Stimulated activated CD4-positive, alpha-beta T cell treated with anti-CD3 and anti-CD28 coated beads, Interleukin-2, amount 100 ng/mL, for 24 hours (primary cell): ENCODE data around the gene MEGF10.

ENCODE experiments used
- DNase-seq, 2 donors: peaks; one replicate each; pipeline ENCODE4 v3.0.0-alpha.2; 2020

The MEGF10 gene

DNA sequence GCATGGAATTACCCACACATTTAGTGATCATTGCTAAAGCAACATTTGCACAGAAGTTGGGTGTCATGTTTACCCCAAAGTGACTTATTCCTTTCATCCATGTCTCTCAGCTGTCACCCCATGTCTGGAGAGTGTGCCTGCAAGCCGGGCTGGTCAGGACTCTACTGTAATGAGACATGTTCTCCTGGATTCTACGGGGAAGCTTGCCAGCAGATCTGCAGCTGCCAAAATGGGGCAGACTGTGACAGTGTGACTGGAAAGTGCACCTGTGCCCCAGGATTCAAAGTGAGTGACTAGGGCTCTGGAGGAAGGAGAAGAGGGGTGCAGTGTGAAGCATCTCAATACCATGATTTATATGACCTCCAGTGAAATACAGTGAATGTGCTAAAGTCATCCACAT, 126.9 kb downstream of the MEGF10 start:
- no peak for DNase-seq

DNA sequence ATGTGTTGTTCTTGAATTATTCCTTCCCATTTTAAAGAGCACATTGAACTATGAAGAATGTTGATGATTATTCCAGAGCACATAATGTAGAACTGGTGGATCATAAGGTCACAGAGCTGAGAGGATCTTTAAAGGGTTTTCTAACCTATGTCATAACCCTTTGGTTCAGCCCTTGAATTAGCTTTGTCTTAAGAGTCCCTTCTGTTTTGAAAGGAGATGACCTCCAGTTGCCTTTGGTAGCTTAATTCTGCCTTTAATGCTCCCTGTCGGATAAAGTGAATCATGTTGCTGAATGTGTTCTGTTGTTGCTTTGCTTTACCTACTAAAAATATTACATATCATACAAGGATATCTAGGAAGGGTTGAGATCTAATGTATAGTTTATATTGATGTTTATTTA, 127.8 kb downstream of the MEGF10 start:
- no peak for DNase-seq

DNA sequence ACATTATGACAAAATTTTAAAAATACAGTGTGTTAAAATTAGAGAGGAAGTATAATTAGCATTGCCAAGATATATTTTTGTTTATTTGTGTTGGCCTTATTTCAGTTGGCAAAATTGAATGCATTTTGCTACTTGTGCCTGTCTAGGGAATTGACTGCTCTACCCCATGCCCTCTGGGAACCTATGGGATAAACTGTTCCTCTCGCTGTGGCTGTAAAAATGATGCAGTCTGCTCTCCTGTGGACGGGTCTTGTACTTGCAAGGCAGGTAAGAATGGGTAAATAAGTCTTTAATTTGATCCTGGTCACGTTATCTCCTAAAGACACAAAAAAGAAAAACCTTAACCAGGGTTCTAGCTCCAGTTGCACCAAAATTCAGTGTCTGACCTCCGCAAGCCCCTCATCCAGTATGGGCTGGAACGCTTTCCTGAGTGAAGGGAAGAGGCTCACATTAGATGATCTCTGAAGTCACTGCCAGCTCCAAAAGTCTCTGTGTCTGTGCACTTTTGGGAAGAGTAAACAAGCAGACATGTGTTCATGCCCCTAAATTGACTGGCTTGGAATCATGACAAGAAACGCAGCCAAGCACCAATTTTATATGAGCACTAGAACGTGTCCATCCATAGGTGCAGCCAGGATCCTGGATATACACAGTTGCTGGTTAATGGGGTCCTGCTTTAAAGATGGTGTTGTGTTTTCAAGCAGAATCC, 128.5 kb downstream of the MEGF10 start:
- no peak for DNase-seq

DNA sequence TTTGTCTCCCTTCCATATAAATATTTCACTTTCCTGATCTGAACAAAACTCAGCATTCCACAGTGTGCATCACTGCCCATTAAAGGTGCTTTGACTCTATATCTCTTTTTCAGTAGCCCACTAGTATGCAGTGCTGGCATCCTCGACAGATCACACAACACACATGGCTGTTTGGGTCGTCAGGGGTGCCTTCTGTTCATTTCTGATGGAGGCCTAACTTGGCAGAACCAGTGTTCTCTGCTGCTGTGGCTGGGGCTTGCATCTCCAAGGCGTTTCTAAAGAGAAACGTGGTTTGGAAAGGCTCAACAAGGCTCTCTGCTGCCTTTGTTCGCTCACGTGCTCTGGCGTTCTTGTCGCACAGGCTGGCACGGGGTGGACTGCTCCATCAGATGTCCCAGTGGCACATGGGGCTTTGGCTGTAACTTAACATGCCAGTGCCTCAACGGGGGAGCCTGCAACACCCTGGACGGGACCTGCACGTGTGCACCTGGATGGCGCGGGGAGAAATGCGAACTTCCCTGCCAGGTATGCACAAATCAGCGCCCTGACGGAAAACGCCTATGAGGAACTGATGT, 129.2 kb downstream of the MEGF10 start:
- no peak for DNase-seq

DNA sequence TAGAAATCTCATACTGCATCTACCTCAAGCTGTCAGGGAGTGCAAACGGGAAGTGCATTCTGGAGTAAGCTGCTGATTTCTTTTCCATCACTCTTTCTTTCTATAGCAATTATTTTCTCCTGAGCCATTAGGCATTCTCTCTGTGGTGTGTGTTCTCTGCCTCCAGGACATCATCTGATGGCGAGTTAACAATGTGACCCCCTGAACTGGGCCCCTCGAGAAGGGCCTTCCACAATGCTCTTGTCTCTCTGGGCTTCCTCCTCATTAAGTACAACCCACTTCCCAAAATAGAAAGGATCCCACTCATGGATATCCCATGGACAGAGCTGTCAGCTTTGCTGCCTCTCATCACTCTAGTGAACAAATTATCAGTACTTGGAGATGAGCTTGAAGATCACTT, 130.2 kb downstream of the MEGF10 start:
- no peak for DNase-seq

DNA sequence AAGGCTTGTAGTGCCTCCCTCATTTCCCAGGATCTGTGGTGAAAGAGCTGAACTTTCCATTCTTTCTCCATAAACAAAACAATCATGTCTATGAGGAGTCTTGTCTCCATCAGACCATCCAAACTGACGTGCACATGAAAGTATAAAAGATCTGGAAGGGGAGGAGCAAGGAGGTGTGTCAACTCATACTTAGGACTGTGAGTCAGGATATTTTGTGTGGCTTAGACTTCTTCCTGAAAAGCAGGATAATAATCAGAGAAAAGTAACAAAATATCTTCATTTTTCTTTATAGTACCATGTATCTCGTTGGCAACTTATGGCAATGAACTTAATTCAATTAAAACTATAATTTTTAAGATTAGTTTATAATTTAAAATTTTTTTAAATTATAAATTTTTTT, 130.9 kb downstream of the MEGF10 start:
- no peak for DNase-seq

DNA sequence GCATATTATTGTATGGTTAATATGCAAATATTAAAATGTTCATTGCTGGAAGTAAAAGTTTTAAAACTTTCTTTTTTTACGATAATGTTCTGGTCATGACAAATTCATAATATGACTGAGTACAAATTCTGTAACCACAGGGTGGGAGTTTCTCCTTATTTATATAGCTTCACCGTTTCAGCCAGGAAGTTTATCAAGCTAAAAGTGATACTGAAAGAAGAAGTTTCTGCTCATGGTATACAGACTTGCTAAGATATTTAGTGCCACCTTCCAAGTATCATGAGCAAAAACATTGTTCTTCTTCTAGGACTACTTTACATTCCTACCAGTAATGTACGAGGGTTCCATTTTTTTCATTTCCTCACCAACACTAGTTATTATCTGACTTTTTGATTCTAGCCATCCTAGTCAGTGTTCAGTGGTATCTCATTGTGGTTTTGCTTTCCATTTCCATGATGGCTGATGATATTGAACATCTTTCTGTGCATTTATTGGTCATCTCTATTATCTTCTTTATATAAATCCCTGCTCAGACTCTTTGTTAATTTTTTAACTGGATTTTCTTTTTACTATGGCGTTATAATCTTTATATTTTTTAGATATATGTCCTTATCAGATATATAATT, 132.7 kb downstream of the MEGF10 start:
- DNase-seq = no peak

DNA sequence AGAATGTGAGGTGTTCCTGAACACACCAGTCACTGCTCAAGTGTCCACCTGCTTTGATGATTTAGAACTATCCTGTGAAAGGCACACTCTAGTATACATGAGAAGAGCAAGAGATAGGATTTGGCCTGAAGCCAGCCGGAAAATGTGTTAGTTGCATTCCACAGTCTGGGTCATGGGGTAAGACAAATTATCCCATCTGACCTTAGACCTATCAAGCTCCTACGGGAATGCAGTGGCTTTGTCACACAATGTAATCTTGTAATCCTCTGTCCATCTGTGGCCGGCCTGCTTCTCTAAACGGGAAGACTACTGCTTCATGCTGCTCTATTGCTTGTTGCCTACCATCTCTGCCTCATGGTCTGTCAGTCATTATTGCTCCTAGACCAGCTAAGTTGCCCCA, 134.4 kb downstream of the MEGF10 start:
- DNase-seq = no peak

DNA sequence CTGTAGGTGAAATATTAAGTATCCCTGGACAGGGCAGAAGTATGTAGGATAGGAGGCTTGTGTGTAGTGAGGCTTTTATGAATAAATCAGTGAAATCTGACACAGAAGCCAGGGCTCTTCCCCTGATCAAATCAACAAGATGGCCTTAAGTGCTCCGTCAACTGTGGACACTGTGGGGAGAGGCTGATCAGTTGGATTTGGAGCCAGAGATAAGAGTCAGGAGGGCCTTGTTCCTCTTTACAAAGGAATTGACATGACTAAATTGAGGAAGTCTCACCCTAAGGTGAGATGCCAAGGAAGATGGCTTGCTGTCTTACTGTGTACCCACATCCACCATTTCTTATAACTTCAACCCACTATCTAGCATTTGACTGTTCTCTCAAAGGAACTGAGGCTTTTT, 135.3 kb downstream of the MEGF10 start:
- DNase-seq = no peak

DNA sequence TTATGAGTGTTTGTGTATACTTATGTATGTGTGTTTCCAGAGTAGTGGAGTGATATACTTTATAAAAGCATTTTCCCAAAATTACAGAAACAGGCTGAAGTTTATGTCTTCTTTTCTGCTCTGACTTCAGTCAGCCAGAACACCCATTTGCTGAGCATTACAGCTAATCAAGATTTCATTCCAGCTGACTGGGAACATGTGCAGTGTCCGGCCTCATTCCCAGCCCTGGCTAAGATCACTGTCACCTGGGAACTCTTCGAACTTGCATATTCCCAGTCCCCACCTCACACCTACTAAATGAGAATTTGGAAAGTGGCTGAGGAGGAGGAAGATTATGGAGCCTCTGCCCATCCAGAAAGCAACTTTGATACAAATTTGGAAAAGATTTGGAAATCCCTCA, 136.1 kb downstream of the MEGF10 start:
- DNase-seq = no peak

DNA sequence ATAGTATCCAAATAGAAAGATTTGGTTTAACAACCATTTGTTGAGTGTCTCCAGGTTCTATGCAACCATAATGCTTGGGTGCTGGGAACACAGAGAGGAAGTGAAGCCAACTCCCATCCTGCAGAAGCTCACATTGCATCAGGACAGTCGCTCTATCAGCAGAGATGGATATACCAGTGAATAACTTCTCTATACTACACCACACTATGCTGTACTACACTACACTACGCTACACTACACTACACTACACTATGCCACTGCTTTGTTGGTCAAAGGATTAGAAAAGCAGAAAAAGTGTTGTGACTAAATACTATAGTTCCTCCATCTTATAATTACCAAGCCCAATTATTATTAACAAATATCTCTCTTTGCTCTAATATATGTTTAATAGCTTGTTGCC, 137.7 kb downstream of the MEGF10 start:
- no peak for DNase-seq

DNA sequence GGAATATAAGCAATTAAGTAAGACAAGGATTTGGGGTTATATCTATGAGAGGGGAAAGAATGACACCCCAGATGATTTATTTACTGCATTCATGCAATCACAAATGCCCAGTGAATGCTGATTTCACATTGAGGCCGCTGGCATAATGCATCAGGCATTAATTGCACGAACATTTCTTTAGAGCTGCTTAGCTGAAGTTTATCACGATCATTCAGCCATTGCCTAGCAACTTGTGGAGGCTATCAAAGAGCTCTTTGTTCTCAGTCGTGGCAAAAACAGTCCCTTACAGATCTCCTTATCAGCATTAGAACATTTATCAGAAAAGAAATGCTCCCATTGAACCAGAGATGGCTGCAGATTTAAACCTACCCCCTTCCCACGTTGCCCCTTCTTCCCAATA, 138.2 kb downstream of the MEGF10 start:
- no peak for DNase-seq

DNA sequence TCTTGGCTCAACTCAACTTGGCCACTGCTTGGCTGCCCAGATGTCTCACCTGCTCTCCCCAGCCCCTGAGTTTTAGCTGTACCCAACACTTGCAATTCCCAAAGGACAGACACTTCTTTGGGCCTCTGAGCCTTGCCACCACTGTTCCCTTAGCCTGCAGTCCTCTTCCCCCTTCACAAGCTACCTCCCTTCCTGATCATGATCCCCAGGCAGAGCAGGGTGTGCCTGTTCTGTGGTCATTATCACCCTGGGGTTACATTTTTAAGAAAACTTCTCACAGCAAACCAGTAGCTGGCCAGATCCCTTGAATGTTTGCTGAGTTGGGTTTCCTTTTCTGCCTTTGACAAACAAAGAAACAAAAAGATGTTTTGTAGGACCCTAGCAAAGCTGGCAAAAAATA, 139.3 kb downstream of the MEGF10 start:
- DNase-seq = no peak

DNA sequence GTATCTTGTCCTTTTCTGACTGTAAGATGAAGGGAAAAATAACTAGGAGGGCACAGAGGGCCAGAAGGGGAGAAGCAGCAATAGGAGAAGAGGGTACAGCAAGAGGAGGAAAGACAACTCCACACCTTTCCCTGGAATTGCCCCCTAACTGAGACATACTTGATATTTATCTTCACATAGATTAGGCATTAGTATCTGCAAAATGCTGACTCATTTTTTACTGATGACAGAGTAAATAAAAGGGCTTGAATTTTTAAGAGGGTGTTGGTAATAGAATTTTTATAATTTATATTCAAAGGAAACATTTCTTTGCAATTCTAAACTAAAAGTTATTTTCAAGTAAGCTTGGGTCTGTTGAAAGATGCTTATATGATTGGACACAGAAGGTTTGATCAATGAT, 140.0 kb downstream of the MEGF10 start:
- DNase-seq = no peak

DNA sequence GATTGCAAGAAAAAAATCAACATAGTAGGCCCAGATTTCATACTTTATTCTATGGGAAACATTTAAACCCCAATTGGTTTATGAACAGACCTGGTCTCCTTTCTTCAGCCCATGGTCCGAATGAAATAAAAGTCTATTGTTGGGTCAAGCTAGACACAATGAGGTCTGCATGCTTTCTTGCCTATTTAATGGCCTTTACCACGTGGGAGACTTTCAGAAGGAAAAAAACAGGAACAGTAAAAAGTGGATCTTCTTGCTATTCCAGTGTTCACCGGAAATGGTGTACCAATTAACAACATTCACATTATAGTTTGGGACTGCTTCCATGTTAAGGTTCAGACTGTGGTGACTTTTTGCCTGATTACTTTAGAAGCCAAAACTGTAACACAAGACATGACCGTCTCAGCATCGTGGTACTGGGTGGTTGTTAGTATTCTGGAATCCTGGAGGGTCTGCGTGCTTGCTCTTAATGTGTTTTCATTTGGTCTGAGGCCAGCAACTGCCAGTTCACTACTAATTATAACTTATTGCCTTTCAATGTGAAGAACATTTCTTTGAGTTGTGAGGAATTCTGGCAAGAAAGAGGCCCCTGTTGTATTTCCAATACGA, 141.5 kb downstream of the MEGF10 start:
- DNase-seq = no peak

DNA sequence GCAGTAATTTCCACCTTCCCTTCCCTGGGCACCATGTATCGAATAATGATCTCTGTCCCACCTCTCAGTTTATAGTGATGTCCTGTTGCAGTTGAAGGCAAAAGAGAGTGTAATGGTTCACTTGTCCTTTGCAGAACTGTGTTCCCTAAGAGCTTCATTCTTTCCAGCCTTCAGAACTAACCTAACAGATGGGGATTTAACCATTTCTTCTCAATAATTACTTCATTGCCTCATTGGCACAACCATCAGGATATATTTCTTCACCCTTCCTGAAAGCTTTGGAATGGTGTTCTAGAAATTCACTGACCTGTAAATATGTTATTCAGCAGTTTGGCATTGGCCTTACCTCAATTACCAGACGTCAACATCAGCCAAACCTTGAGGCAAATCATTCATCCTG, 142.9 kb downstream of the MEGF10 start:
- no peak for DNase-seq

DNA sequence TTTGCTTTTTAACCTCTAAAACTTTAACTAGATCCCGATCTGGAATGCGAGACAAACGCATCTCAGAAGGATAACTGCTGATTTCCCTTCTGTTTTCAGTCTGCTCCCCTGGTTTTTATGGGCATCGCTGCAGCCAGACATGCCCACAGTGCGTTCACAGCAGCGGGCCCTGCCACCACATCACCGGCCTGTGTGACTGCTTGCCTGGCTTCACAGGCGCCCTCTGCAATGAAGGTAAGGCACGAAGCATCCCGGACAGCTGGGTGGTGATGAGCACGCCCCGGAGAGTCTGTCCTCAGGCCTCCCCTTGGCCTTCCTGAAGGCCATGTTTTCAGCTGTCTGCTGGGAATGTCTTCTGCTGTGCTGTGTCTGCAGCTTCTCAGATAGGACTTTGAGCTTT, 144.0 kb downstream of the MEGF10 start:
- no peak for DNase-seq

DNA sequence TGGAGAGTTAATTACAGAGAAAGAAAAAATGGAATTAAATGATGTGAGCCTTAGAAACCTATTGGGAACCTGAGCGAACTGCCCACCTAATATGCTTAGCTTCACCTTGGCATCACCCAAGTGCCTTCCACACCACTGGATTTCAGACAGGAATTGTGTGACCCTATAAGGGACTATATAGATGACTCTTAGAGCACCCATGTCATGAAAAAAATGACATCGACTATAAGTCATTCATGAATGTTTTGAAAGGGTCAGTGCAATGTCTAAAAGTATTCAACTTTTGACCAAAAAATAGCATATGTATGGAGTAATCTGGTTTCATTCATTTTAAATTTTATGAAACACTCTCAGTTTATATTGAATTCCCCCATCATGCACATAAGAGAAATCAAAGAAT, 145.2 kb downstream of the MEGF10 start:
- no peak for DNase-seq

DNA sequence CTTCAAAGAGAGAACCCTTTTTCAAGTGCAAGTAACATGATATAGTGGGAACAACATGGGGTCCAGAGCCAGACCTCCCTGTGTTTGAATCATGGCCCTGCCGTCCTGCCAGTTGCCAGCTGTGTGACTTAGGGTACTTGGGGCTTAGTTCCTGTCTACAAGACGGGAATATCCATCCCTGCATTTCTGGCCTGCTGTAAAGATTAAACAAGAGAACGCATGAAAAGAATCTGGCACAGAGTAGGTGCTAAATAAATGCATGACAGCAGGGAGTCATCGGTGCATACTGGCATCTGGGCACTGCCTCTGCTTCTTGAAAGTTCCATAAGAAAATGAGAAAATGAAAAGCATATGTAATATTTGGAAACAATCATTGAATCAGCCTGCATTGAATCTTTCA, 149.0 kb downstream of the MEGF10 start:
- DNase-seq = no peak

DNA sequence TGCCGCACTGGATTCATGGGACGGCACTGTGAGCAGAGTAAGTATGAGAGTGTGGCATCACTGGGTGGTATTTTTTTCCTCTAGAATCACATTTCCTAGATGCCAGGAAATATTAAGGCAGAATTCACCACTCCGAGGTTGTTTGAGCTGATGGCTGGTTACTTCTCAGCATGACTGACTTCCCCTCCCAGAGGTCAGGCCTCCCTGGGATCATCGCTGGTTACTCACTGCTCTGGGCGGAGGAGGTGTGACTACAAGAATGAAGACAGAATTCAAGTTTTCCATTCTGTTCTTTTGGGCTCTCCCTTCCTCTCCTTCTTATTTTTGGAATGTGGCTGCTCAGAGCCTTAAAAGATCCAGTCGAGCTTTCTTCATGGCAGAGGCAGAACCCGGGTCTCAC, 150.2 kb downstream of the MEGF10 start:
- no peak for DNase-seq

DNA sequence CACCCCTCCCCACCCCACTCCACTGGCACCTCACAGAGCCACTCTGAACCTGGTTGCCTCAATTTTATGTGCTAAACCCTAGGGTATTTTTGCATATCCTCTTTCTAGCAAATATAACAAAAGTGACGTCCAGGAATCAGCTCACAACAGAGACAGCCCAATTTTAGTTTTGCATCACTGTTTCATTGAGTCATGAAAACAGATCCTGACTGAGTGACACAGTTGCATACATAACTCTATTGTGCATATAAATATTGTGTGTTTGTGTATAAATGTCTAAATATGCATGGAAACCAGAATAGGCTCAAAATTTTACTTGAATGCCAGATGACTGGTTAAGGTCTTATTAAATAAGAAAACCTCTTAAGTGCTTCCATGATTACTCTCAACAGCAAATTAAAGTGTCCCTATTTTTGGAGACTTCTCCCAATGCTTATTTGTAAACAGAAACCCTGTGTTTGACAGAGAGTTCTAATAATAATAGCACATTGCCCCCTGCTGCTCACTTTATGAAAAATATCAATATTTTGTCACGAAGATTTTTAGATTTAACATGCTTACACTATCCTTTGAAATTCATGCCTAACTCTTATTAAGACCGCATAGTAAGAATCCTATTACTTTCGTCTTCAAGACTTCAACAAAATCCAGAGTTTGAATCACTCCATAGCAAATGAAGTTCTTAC, 151.3 kb downstream of the MEGF10 start:
- DNase-seq = no peak

DNA sequence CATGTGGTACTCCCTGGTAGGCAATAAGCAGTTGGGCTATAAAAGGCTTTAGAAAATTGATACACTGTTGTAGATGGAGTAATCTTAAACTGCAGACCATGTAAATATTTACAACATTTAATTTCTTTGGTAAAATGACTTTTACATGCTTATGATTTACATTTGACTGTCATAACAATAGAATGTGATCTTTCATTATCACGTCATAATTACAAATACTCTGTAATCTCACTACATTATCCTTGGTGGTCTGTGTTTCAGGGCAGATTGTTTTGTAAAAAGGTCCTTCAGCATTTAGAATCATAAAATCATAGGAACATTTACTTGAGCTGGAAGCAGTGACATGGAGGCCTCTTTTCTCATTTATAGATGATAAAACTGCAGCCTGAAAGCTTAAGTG, 153.6 kb downstream of the MEGF10 start:
- no peak for DNase-seq

DNA sequence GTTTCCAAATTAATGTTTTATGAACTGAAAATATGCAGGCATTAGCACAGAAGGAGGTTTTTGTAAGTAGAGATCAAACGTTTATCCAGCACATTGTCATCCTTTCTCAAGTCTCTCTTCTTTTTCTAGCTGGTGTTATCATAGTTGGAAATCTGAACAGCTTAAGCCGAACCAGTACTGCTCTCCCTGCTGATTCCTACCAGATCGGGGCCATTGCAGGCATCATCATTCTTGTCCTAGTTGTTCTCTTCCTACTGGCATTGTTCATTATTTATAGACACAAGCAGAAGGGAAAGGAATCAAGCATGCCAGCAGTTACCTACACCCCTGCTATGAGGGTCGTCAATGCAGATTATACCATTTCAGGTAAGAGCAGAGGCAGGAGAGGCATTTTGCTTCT, 154.7 kb downstream of the MEGF10 start:
- no peak for DNase-seq

DNA sequence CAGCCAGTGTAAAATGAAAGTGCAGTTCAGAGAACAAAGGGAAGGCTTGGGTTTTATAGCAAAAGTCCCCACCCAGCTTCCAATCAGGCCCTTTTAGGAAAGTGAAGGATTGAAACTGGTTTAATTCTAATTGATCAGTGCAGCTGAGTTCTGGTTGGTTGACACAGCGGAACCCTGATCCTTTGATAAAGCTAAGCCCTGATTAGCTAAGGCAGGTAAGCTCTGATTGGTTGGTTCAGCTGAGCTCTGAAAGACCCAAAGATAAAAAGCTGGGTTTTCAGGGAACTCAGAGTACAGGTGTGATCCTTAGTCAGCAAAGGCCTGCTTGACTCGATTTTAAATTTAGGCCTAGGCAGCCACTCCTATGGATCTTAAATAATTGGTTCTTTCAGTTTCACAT, 156.0 kb downstream of the MEGF10 start:
- DNase-seq = no peak
